Effector memory CD8-positive, alpha-beta T cell (primary cell): ENCODE results near the gene KRTAP1-1.
"Not testable (repeated sequence)": the region's sequence is repeated elsewhere in the genome, so short reads cannot be mapped to it uniquely, and the experiment has no call there.

ENCODE experiments used
- ATAC-seq: fragments of 150-1000 bp; cut with Tn5 transposase; replicated peaks from 2 replicates; pipeline ENCODE4 v1.10.0; 2021; ENCODE audit warnings: mild to moderate bottlenecking, moderate library complexity
- DNase-seq, 3 experiments: peaks; one replicate each; pipeline ENCODE4 v3.0.0; 2021
- H3K27ac Mint-ChIP-seq, 2 donors: one replicate each; pipeline ENCODE4 v1.8.0; 2022; ENCODE audit warnings: mild to moderate bottlenecking in 2 of 2, mixed read lengths in 2 of 2, moderate library complexity in 2 of 2
- H3K27me3 Mint-ChIP-seq, 2 donors: one replicate each; pipeline ENCODE4 v1.8.0; 2022; ENCODE audit warnings: mixed read lengths in 2 of 2
- H3K36me3 Mint-ChIP-seq: one replicate; pipeline ENCODE4 v1.8.0; 2022; ENCODE audit warnings: mild to moderate bottlenecking, moderate library complexity, mixed read lengths; ENCODE audit not compliant: insufficient read depth
- H3K4me1 Mint-ChIP-seq, 2 donors: one replicate each; pipeline ENCODE4 v1.8.0; 2022; ENCODE audit warnings: low read depth in 2 of 2, mixed read lengths in 2 of 2
- H3K4me3 Mint-ChIP-seq, 2 donors: one replicate each; pipeline ENCODE4 v1.8.0; 2022; ENCODE audit warnings: mild to moderate bottlenecking in 2 of 2, mixed read lengths in 2 of 2, moderate library complexity in 2 of 2
- H3K9me3 Mint-ChIP-seq, 2 donors: one replicate each; pipeline ENCODE4 v1.8.0; 2022; ENCODE audit warnings: mixed read lengths in 2 of 2

Gene KRTAP1-1

DNA sequence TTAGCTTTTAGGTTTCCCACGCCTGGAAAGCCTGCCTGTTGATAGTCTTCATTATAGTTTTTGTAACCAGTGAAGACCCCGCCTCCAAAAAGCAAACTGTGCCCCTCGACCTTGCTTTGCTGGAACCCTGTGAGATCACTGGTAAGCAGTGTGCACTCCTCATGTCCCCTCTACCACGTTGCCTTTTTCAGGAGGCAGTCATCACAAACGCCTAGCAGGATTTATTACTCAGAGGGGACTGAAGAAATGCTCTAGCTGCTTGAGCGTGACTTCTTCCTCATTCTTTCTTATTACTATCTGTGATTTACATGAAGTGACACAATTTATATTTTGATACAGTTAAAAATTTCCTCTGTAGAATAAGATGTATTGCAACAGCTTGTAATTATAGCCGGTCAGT lies 25.8 kb downstream of the KRTAP1-1 start:
- Mint-ChIP-seq H3K27me3 (peaks cover 20 to 40% of the 10 kb centered on the region in 2 donors), H3K4me1 (no peaks in the 10 kb centered on the region), H3K27ac (no peak overlapping the region), H3K36me3 (no peaks in the 10 kb centered on the region), H3K4me3 (no peak overlapping the region), H3K9me3 (no peaks in the 10 kb centered on the region)
- ATAC-seq (no peak), DNase-seq (no peak)

DNA sequence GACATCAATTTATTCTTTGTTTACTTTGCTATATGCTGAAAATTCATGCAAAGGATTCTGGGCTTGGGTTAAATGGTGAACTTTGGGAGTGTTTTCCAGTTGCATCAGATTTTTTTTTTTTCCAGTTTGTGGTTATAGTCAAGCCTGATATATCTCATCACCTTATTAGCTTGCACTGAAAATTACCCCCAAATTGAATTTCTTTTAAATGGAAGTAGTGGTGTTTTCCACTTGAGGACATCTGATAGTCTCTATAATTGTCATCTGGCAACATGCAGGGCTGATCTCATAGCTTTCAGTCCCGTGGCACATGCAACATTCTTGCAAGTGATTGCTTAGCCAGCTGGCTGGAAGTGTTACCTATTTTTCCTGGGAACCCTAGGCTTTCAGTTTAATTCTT lies 27.6 kb downstream of the KRTAP1-1 start:
- Mint-ChIP-seq H3K4me1 (no peaks in the 10 kb centered on the region), H3K27ac (no peak overlapping the region), H3K9me3 (no peaks in the 10 kb centered on the region), H3K4me3 (no peak overlapping the region), H3K36me3 (no peaks in the 10 kb centered on the region), H3K27me3 (peaks cover 22 to 46% of the 10 kb centered on the region in 2 donors)
- no peak for DNase-seq
- no peak for ATAC-seq

DNA sequence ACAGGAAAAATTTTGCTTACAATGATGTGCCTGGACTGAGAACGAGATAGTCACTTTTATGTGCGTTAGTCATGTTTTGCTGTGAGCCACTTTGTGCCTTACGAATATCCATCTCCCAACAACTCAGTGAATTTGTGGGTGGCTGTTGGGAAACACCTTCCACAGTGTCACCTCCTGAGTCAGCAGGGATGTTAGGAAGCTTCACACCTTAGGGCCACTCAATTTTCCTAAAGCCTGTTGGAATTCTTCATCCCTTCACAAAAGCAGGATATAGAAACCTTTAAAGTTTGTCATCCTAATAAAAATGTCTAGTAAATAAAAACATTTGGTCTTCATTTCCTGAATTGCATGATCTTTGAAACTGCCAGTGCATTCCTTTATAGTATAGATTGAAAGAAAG lies 28.1 kb downstream of the KRTAP1-1 start:
- Mint-ChIP-seq H3K4me1 (no peaks in the 10 kb centered on the region), H3K4me3 (no peak overlapping the region), H3K36me3 (no peaks in the 10 kb centered on the region), H3K9me3 (no peaks in the 10 kb centered on the region), H3K27ac (no peak overlapping the region), H3K27me3 (peaks cover 26 to 49% of the 10 kb centered on the region in 2 donors)
- ATAC-seq (no peak), DNase-seq (no peak)

DNA sequence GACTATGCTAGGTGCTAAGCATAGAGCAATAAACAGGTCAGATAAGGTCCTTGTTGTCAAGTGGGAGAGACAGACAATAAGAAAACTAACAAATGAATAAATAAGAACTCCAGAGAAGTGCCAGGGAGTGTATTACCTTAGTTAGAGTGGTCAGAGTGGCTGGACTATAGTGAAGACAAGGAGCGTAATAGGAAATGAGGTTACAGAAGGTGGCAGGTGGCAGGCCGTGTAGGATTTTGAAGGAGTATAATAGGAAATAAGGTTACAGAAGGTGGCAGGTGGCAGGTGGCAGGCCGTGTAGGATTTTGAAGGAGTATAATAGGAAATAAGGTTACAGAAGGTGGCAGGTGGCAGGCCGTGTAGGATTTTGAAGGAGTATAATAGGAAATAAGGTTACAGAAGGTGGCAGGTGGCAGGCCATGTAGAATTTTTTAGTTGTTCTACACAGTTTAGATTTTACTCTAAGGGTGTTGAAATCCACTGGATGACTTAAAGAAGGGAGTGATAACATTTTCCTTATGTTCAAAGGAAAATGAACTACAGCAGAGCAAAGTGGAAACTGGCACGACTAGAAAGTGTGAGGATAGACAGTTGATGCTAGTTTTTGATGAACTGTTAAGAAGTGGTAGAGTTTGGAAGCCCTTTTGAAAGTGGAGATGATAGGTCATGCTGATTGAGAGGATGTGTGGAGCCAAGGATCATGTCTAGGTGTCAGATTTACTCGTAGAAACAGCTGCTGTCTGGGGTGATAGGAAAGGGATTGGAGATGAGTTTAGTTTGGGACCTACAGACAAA lies 28.7 kb downstream of the KRTAP1-1 start:
- no peak overlapping the region for H3K27ac Mint-ChIP-seq
- peaks cover 23 to 44% of the 10 kb centered on the region in 2 donors for H3K27me3 Mint-ChIP-seq
- no peaks in the 10 kb centered on the region for H3K9me3 Mint-ChIP-seq
- no peaks in the 10 kb centered on the region for H3K4me1 Mint-ChIP-seq
- no peak for DNase-seq
- no peak overlapping the region for H3K4me3 Mint-ChIP-seq
- no peaks in the 10 kb centered on the region for H3K36me3 Mint-ChIP-seq
- no peak for ATAC-seq

DNA sequence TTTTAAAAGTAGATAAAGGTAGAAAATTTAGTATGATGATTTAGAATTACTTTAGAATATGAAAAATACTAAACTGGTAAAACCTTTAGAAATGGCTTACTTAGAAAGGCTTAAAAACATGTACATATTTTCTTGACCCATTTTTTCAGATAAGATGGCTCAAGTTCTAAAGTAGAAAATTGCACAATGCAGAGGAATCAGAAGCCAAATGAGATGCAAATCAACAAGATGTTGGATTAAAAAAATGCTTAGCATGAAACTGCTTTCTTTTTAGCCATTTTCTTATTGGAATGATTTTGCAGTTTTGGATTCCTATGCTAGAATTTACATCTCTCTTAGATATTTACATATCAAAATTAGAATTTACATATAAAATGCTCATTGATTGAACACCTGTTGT lies 30.8 kb downstream of the KRTAP1-1 start:
- H3K4me1 Mint-ChIP-seq = no peaks in the 10 kb centered on the region
- no peaks in the 10 kb centered on the region for H3K36me3 Mint-ChIP-seq
- H3K27ac Mint-ChIP-seq = no peak overlapping the region
- H3K27me3 Mint-ChIP-seq = peaks cover 15 to 26% of the 10 kb centered on the region in 2 donors
- ATAC-seq = no peak
- no peaks in the 10 kb centered on the region for H3K9me3 Mint-ChIP-seq
- DNase-seq = no peak
- no peak overlapping the region for H3K4me3 Mint-ChIP-seq

DNA sequence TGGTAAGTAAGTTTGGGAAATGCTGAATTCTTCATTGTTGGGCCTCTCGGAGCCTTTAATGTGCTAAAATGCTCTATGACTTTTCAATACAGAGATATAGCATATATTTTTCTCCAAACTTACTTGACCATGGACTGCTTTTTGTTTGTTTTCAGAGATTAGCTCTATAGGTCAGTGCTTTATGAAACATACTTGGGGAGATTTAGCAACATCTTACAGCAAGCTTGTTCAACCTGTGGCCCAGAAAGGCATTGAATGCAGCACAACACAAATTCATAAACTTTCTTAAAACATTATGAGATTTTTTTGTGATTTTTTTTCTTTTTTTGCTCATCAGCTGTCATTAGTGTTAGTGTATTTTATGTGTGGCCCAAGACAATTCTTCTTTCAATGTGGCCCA lies 31.3 kb downstream of the KRTAP1-1 start:
- Mint-ChIP-seq H3K9me3 (no peaks in the 10 kb centered on the region), H3K27ac (no peak overlapping the region), H3K27me3 (peaks cover 10 to 20% of the 10 kb centered on the region in 2 donors), H3K36me3 (no peaks in the 10 kb centered on the region), H3K4me1 (no peaks in the 10 kb centered on the region), H3K4me3 (no peak overlapping the region)
- ATAC-seq = no peak
- DNase-seq = no peak

DNA sequence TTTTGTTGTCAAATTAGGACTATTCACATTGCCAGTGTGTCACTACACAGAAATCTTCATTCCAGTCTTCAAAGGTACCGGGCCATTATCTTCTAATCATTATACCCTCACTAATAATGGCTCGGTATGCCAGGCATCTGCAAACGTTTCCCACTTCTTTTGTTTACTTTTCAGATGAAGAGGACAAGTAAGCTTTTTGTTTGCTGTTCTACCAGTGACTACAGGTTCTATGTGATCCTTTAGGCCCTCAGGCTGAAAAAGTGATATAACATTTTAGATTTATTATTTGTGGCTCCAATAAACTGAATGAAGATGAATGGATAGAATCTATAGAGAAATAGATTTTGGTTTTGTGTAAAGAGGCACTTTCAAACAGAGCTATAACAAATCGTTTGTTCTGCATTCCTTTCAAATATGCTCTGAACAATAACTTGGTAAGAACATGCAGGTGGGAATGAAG lies 31.9 kb downstream of the KRTAP1-1 start:
- no peaks in the 10 kb centered on the region for H3K36me3 Mint-ChIP-seq
- peaks cover 7 to 23% of the 10 kb centered on the region in 2 donors for H3K27me3 Mint-ChIP-seq
- H3K4me1 Mint-ChIP-seq = no peaks in the 10 kb centered on the region
- H3K4me3 Mint-ChIP-seq = no peak overlapping the region
- no peak overlapping the region for H3K27ac Mint-ChIP-seq
- no peak for ATAC-seq
- DNase-seq = no peak
- no peaks in the 10 kb centered on the region for H3K9me3 Mint-ChIP-seq

DNA sequence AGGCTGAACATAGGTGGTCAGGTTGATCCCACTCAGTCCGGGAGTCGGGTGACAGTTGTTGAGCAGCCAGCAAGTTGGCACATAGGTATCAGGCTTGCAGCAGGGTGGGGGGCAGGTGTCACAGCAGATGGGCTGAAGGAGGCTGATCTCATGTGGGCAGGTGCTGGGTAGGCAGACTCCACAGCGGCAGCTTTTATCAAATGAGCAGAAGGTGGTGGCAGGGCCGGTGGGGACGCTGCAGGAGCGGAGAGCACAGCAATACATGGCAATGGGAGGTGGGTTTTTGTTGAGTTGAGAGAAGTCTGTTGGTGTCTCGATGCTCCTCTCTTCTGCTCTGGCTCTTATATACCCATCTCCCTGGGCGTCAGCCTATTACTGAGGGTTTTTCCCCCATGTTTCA lies 32.4 kb downstream of the KRTAP1-1 start, which contains the start of gene KRTAP3-1:
Gene KRTAP3-1 (minus strand): TSS at position 318 of the 400 bp plus-strand sequence. CDS start 54 bp downstream, at position 264.
- ATAC-seq = no peak

DNA sequence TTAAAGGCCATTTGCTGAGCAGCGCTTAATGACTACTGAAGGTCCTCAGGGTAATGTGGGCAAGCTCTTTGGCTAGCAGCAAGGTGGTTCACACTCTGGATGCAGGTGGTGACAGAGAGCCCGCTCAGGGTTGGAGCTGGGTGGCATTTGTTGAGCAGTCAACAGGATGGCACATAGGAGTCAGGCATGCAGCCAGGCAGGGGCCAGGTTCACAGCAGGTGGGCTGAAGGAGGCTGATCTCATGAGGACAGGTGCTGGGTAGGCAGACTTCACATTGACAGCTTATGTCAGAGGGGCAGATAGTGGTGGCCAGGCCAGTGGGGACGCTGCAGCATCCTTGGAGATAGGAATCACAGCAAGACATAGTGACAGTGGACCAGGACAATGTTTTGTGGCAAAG lies 36.9 kb downstream of the KRTAP1-1 start:
- Mint-ChIP-seq H3K27me3 (peaks cover 45 to 54% of the 10 kb centered on the region in 2 donors), H3K9me3 (no peaks in the 10 kb centered on the region), H3K4me1 (no peaks in the 10 kb centered on the region), H3K4me3 (no peak overlapping the region), H3K27ac (no peak overlapping the region), H3K36me3 (no peaks in the 10 kb centered on the region)
- DNase-seq = no peak
- ATAC-seq = no peak

More for the DNA sequence above, 32.4 kb downstream of the KRTAP1-1 start, which contains the start of gene KRTAP3-1:
- H3K36me3 Mint-ChIP-seq = no peaks in the 10 kb centered on the region
- H3K9me3 Mint-ChIP-seq = no peaks in the 10 kb centered on the region
- H3K27me3 Mint-ChIP-seq = peaks cover 12 to 28% of the 10 kb centered on the region in 2 donors
- no peak within 1 kb of the TSS for H3K27ac Mint-ChIP-seq
- no peaks in the 10 kb centered on the region for H3K4me1 Mint-ChIP-seq
- DNase-seq = no peak
- no peak within 1 kb of the TSS for H3K4me3 Mint-ChIP-seq

DNA sequence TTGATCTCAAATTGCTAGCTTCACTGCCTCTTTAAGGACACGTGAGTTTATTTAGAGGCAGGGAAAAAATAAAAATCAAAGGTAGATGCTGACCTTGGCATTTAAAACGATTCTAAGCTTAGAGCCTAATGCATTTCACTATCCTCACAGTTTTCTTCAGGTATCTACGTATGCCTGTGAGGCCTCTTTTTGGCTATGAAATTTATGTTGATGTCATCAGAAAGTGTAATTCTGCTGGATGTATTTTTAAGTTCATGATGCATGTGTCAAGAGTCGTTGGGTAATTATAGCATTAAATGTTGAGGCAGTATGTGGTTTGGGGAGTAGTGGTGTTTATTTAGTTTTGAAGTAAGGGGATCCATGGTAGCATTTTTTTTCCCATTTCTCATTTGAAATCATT lies 37.3 kb downstream of the KRTAP1-1 start:
- ATAC-seq (no peak), DNase-seq (no peak)
- Mint-ChIP-seq H3K9me3 (no peaks in the 10 kb centered on the region), H3K36me3 (no peaks in the 10 kb centered on the region), H3K27me3 (peaks cover 50 to 56% of the 10 kb centered on the region in 2 donors), H3K4me1 (no peaks in the 10 kb centered on the region), H3K27ac (no peak overlapping the region), H3K4me3 (no peak overlapping the region)

DNA sequence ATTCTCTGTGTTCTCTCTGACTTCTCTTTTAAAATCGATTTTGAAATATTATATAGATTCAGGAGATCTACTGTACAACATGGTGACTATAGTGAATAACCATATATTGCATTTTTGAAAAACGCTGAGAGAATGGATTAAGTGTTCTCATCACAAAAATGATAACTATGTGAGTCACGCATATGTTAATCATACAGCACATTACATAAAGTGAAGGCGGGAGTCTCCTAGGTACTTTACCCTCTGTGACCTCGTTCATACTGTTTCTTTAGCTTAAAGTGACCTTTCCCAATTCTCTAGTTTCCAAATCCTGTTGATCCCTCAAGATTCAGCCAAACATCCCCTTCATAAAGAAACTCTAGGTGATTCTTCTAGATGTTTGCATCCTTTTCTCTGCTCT lies 38.4 kb downstream of the KRTAP1-1 start:
- H3K36me3 Mint-ChIP-seq = no peaks in the 10 kb centered on the region
- H3K4me3 Mint-ChIP-seq = no peak overlapping the region
- ATAC-seq = no peak
- no peaks in the 10 kb centered on the region for H3K4me1 Mint-ChIP-seq
- no peaks in the 10 kb centered on the region for H3K9me3 Mint-ChIP-seq
- H3K27me3 Mint-ChIP-seq = peaks cover 54 to 61% of the 10 kb centered on the region in 2 donors
- no peak for DNase-seq
- no peak overlapping the region for H3K27ac Mint-ChIP-seq

DNA sequence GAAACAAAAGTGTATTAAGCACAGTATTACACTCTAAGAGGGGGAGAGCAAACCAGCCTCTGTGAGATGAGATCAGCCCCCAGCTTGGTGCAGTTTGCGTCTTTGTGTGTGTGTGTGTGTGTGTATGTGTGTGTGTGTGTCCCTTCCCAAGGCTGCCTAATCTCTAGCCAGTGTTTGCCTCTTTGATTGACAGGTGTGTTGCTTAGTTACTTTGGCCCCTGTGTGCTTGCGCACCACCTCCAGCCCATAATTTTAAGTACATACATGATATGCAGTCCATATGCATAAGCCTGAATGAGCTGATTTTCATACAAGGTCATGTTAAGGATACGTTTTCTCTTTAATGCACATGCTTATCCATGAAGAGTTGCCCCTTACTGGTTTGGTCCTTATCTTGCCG lies 39.5 kb downstream of the KRTAP1-1 start:
- ATAC-seq = no peak
- no peaks in the 10 kb centered on the region for H3K36me3 Mint-ChIP-seq
- H3K27me3 Mint-ChIP-seq = peaks cover 64 to 71% of the 10 kb centered on the region in 2 donors

DNA sequence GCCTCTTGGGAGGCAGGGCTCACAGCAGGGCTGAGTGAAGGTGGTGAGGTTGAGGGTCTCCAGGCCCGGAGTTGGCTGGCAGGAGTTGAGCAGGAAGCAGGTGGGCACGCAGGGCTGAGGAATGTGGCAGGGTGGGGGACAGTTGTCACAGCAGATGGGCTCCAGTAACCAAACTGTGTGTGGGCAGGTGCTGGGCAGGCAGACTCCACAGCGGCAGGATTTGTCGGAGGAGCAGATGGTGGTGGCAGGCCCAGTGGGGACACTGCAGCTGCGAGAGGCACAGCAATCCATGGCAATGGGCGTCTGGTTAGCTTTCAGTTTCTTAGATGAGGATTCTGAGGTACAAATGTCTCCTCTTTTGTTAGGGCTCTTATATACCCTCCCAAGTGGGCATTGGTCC lies 41.7 kb downstream of the KRTAP1-1 start, which contains the start of gene KRTAP3-2:
Gene KRTAP3-2 (minus strand): TSS at position 344 of the 400 bp plus-strand sequence. CDS start 53 bp downstream, at position 291.
- DNase-seq, H3K36me3 Mint-ChIP-seq, H3K4me1 Mint-ChIP-seq, H3K27ac Mint-ChIP-seq, ATAC-seq, H3K9me3 Mint-ChIP-seq, H3K4me3 Mint-ChIP-seq: not testable (repeated sequence)
- peaks cover 76 to 86% of the 10 kb centered on the region in 2 donors for H3K27me3 Mint-ChIP-seq

More for the DNA sequence above, 39.5 kb downstream of the KRTAP1-1 start:
- Mint-ChIP-seq H3K4me3 (no peak overlapping the region), H3K4me1 (no peaks in the 10 kb centered on the region), H3K9me3 (no peaks in the 10 kb centered on the region), H3K27ac (no peak overlapping the region)
- no peak for DNase-seq

DNA sequence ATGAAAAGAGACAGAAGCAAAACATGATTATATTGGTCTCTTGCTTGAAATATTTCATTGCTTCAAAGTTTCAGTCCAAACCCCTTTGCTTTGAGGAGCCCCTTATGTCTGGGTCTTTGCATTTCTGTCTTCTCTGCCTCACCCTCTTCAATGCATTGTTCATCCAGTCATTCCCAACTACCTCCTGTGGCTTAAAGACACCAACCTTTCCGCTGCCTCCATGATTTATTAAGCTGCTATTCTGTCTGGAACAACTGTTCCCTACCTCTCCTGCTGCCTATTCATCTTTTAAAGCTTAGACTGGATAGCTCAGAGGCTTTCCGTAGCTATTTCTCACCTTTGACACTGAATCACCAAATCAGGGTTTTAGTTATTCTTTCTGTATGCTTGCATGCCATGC lies 43.9 kb downstream of the KRTAP1-1 start:
- no peak for DNase-seq
- H3K27ac Mint-ChIP-seq = no peak overlapping the region
- no peaks in the 10 kb centered on the region for H3K4me1 Mint-ChIP-seq
- H3K27me3 Mint-ChIP-seq = peaks cover 83 to 84% of the 10 kb centered on the region in 2 donors
- no peaks in the 10 kb centered on the region for H3K9me3 Mint-ChIP-seq
- H3K36me3 Mint-ChIP-seq = no peaks in the 10 kb centered on the region
- no peak overlapping the region for H3K4me3 Mint-ChIP-seq
- ATAC-seq = no peak
